Thyroid gland (tissue), 4 donors: ENCODE results near the gene MRPS27. TPM values are rescaled to one million over a fixed set of nuclear protein-coding genes. Genes with fewer than 3 reads are reported as not detected.

Source experiments
- DNase-seq, 2 donors: peaks; one replicate each; pipeline ENCODE4 v3.0.0-alpha.2; 2019
- H3K27ac ChIP-seq, 3 donors: fragments of 200-600 bp; sonication (generic); 1 replicate in 2 of 3; 2 replicates in 1 of 3; pipeline ENCODE4 v1.5.1; 2016 to 2019; ENCODE audit warnings: mild to moderate bottlenecking in 1 of 3, moderate library complexity in 1 of 3
- H3K27me3 ChIP-seq: fragments of 200-600 bp; sonication (generic); one replicate; pipeline ENCODE4 v1.5.1; 2019
- H3K36me3 ChIP-seq, 2 donors: fragments of 200-600 bp; sonication (generic); one replicate each; pipeline ENCODE4 v1.5.1; 2016 to 2019
- H3K4me1 ChIP-seq, 2 donors: fragments of 200-600 bp; sonication (generic); one replicate each; pipeline ENCODE4 v1.5.1; 2017 to 2019
- H3K4me3 ChIP-seq, 3 donors: fragments of 200-600 bp; sonication (generic); replicated peaks in 1 of 3; 1 replicate in 2 of 3; 2 replicates in 1 of 3; pipeline ENCODE4 v1.5.1; 2016; ENCODE audit warnings: mild to moderate bottlenecking in 1 of 3
- H3K9me3 ChIP-seq: fragments of 200-600 bp; sonication (generic); one replicate; pipeline ENCODE4 v1.5.1; 2017
- POLR2A ChIP-seq, 2 donors: fragments of 450-650 bp; IDR thresholded peaks; one replicate each; pipeline ENCODE4 v1.6.1; 2017; ENCODE audit warnings: antibody characterized with exemption in 2 of 2, mild to moderate bottlenecking in 2 of 2, moderate library complexity in 1 of 2
- WGBS, 2 donors: methylation state at CpG; one replicate each; pipeline ENCODE4 v1.1.5; 2017; 5-methylcytosine and 5-hydroxymethylcytosine counted together
- intact Hi-C: fragments of 100-400 bp; cut with DNase I; formaldehyde crosslinking; loops from one replicate; pipeline ENCODE4 v1.15.1; 2023
- total RNA-seq, 4 donors: library from RNA; depleted of rRNA; stranded (reverse); fragments of >200 nt; gene quantifications; one replicate each; pipeline ENCODE4 v1.2.3, GENCODE V29; 2016
- TF ChIP-seq, protein P1 (sequence below), 6 experiments: fragments of 200-600 bp in 3 of 6; fragments of 450-650 bp in 3 of 6; sonication (generic) in 3 of 6; IDR thresholded peaks; one replicate each; pipeline ENCODE4 v1.5.1; 2016 to 2019; ENCODE audit warnings: antibody characterized with exemption in 6 of 6, mild to moderate bottlenecking in 2 of 6, inconsistent platforms in 1 of 6, moderate library complexity in 1 of 6

Gene MRPS27
- total RNA-seq, 4 donors from 2014 or later = 71.4 to 86.1 (median 80.4) TPM

GRCh38 chr5:72206994-72207393, 113.0 kb downstream of the MRPS27 start:
- H3K9me3 ChIP-seq = no peaks in the 10 kb centered on the region
- DNase-seq = no peak
- TF ChIP-seq POLR2A (IDR thresholded peaks at IDR 0.05) = no peak
- TF ChIP-seq, protein P1, sequence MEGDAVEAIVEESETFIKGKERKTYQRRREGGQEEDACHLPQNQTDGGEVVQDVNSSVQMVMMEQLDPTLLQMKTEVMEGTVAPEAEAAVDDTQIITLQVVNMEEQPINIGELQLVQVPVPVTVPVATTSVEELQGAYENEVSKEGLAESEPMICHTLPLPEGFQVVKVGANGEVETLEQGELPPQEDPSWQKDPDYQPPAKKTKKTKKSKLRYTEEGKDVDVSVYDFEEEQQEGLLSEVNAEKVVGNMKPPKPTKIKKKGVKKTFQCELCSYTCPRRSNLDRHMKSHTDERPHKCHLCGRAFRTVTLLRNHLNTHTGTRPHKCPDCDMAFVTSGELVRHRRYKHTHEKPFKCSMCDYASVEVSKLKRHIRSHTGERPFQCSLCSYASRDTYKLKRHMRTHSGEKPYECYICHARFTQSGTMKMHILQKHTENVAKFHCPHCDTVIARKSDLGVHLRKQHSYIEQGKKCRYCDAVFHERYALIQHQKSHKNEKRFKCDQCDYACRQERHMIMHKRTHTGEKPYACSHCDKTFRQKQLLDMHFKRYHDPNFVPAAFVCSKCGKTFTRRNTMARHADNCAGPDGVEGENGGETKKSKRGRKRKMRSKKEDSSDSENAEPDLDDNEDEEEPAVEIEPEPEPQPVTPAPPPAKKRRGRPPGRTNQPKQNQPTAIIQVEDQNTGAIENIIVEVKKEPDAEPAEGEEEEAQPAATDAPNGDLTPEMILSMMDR (IDR thresholded peaks at IDR 0.05) = no peak
- H3K36me3 ChIP-seq = peaks cover 0 to 8% of the 10 kb centered on the region in 2 donors
- 89% methylated on average over 3 of the region's 3 CpGs for WGBS, 2 donors
- H3K4me1 ChIP-seq = peaks cover 0 to 12% of the 10 kb centered on the region in 2 donors
- intact Hi-C loops = no loop called here
- no peaks in the 10 kb centered on the region for H3K27me3 ChIP-seq
- H3K27ac ChIP-seq = no peak overlapping the region
- no peak overlapping the region for H3K4me3 ChIP-seq

DNA sequence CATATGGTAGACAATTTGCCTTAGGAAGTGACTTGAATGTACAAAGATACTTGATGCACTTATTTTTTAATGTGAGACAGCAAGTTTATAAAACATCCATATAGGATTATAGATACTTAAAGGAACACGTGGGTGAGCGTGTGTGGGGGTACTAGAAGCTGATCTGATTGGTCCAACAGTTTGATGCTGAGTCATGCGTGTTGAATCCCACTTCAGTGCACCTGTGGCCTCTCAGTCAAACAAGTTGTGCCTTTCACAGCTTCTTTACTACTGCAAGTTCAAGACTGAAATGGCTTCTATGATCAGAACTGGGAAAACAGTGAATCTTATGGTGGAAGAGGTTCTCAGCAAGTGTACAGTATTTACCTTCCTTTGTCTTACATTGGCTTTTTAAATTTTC, 113.9 kb downstream of the MRPS27 start:
- peaks cover 0 to 8% of the 10 kb centered on the region in 2 donors for H3K36me3 ChIP-seq
- 74 to 85% methylated on average over 3 of the region's 3 CpGs for WGBS, 2 donors
- no peaks in the 10 kb centered on the region for H3K27me3 ChIP-seq

GRCh38 chr5:72205431-72206009, 114.5 kb downstream of the MRPS27 start:
- no peak for DNase-seq
- no peak for TF ChIP-seq POLR2A (IDR thresholded peaks at IDR 0.05)
- TF ChIP-seq, protein P1 (IDR thresholded peaks at IDR 0.05) = no peak

More for the DNA sequence above, 113.9 kb downstream of the MRPS27 start:
- Histone ChIP-seq H3K27ac (no peak overlapping the region), H3K9me3 (no peaks in the 10 kb centered on the region), H3K4me3 (no peak overlapping the region), H3K4me1 (peaks cover 0 to 8% of the 10 kb centered on the region in 2 donors)
- intact Hi-C loops = no loop called here
- no peak for DNase-seq
- no peak for TF ChIP-seq POLR2A (IDR thresholded peaks at IDR 0.05)
- TF ChIP-seq, protein P1 (IDR thresholded peaks at IDR 0.05) = no peak

DNA sequence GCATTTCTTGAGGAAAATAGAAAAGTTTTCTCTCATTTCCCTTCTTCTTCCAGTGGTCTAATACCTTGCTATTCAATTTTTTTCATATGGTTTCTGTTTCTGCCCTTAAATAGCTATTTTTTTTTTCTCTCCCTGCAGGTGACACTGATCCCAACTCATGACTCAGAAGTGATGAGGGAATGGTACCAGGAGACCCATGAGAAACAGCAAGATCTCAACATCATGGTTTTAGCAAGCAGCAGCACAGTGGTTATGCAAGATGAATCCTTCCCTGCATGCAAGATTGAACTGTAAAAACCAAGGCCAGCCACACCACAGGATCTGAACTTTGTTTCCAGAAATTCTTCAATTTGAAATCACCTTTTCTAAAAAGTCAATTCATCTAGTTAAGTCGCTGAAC, 115.1 kb downstream of the MRPS27 start:
- 76 to 97% methylated on average over 1 of the region's 1 CpG for WGBS, 2 donors
- TF ChIP-seq POLR2A (IDR thresholded peaks at IDR 0.05) = no peak
- TF ChIP-seq, protein P1 (IDR thresholded peaks at IDR 0.05) = no peak
- intact Hi-C loops = no loop called here
- no peaks in the 10 kb centered on the region for H3K4me1 ChIP-seq
- H3K27ac ChIP-seq = no peak overlapping the region
- peaks cover 0 to 8% of the 10 kb centered on the region in 2 donors for H3K36me3 ChIP-seq
- no peaks in the 10 kb centered on the region for H3K9me3 ChIP-seq
- H3K4me3 ChIP-seq = no peak overlapping the region
- DNase-seq = no peak
- H3K27me3 ChIP-seq = no peaks in the 10 kb centered on the region

More at GRCh38 chr5:72205431-72206009, 114.5 kb downstream of the MRPS27 start:
- no peak overlapping the region for H3K4me3 ChIP-seq
- H3K9me3 ChIP-seq = no peaks in the 10 kb centered on the region
- H3K4me1 ChIP-seq = peaks cover 0 to 2% of the 10 kb centered on the region in 2 donors
- intact Hi-C loops = no loop called here
- WGBS, 2 donors = 96 to 98% methylated on average over 3 of the region's 3 CpGs
- no peaks in the 10 kb centered on the region for H3K27me3 ChIP-seq
- H3K36me3 ChIP-seq = peaks cover 0 to 8% of the 10 kb centered on the region in 2 donors
- no peak overlapping the region for H3K27ac ChIP-seq

GRCh38 chr5:72203251-72203845, 116.7 kb downstream of the MRPS27 start:
- TF ChIP-seq, protein P1 (IDR thresholded peaks at IDR 0.05) = no peak
- TF ChIP-seq POLR2A (IDR thresholded peaks at IDR 0.05) = no peak
- WGBS, 2 donors = 71 to 82% methylated on average over 6 to 8 of the region's 8 CpGs
- Histone ChIP-seq H3K4me3 (no peak overlapping the region), H3K36me3 (peaks cover 0 to 8% of the 10 kb centered on the region in 2 donors), H3K4me1 (no peaks in the 10 kb centered on the region), H3K27me3 (no peaks in the 10 kb centered on the region), H3K9me3 (no peaks in the 10 kb centered on the region), H3K27ac (no peak overlapping the region)
- intact Hi-C loops = no loop called here
- DNase-seq = no peak
